CD4-positive, alpha-beta T cell (primary cell): ENCODE results near the gene IPCEF1. TPM values are rescaled to one million over a fixed set of nuclear protein-coding genes. Genes with fewer than 3 reads are reported as not detected.
A peak's percentile ranks its signal among the peaks of the same experiment; 100 is the strongest.

Experiments
- ATAC-seq: fragments of 200-7000 bp; cut with Tn5 transposase; one replicate; pipeline ENCODE4 v1.10.0; 2022; ENCODE audit warnings: mild to moderate bottlenecking; ENCODE audit not compliant: poor library complexity
- CTCF ChIA-PET: fragments of 350-600 bp; sonication (Branson Sonifier 250); formaldehyde crosslinking; loops from one replicate; lab custom pipeline; 2021; ENCODE audit warnings: antibody characterized with exemption, inconsistent platforms; lab: Charles Lee
- POLR2A ChIA-PET: fragments of 350-600 bp; sonication (Branson Sonifier 250); formaldehyde crosslinking; loops from one replicate; lab custom pipeline; 2021; ENCODE audit warnings: antibody characterized with exemption, inconsistent platforms; lab: Charles Lee
- DNase-seq, 14 experiments: peaks; one replicate each; pipeline ENCODE4 v3.0.0-alpha.2; 2013 to 2020; ENCODE audit warnings: mixed read lengths in 2 of 14
- H3K27ac ChIP-seq, 2 donors: one replicate each; pipeline versions ENCODE4 v1.5.1 to v1.7.0; 2013; ENCODE audit warnings: low read length in 2 of 2, low read depth in 1 of 2, mild to moderate bottlenecking in 1 of 2
- H3K27me3 ChIP-seq, 2 experiments: 1 replicate in 1 of 2; 2 replicates in 1 of 2; pipeline versions ENCODE4 v1.6.1 to v1.7.0; 2013; ENCODE audit warnings: low read length in 2 of 2, control low read depth in 1 of 2, mild to moderate bottlenecking in 1 of 2, moderate library complexity in 1 of 2; ENCODE audit not compliant: insufficient read depth in 2 of 2, control insufficient read depth in 1 of 2
- H3K36me3 ChIP-seq: one replicate; pipeline ENCODE4 v1.6.1; 2013; ENCODE audit warnings: low read length, control low read depth; ENCODE audit not compliant: insufficient read depth
- H3K4me1 ChIP-seq: one replicate; pipeline ENCODE4 v1.6.1; 2013; ENCODE audit warnings: low read length, control low read depth; ENCODE audit not compliant: insufficient read depth
- H3K4me3 ChIP-seq: one replicate; pipeline ENCODE4 v1.5.1; 2013; ENCODE audit warnings: mild to moderate bottlenecking, low read length, moderate library complexity
- H3K9me3 ChIP-seq, 2 experiments: 1 replicate in 1 of 2; 2 replicates in 1 of 2; pipeline versions ENCODE4 v1.6.1 to v1.7.0; 2013; ENCODE audit warnings: low read length in 2 of 2, mild to moderate bottlenecking in 2 of 2, control low read depth in 1 of 2, moderate library complexity in 1 of 2; ENCODE audit not compliant: control insufficient read depth in 1 of 2, insufficient read depth in 1 of 2
- H3K27ac Mint-ChIP-seq: one replicate; pipeline ENCODE4 v1.8.0; 2020; ENCODE audit warnings: mixed read lengths
- H3K27me3 Mint-ChIP-seq: one replicate; pipeline ENCODE4 v1.8.0; 2021; ENCODE audit warnings: mixed read lengths
- H3K36me3 Mint-ChIP-seq: one replicate; pipeline ENCODE4 v1.8.0; 2021; ENCODE audit warnings: low read depth, mixed read lengths
- H3K4me1 Mint-ChIP-seq: one replicate; pipeline ENCODE4 v1.8.0; 2021; ENCODE audit warnings: low read depth, mixed read lengths
- H3K4me3 Mint-ChIP-seq: one replicate; pipeline ENCODE4 v1.8.0; 2020; ENCODE audit warnings: mild to moderate bottlenecking, mixed read lengths
- H3K9me3 Mint-ChIP-seq: one replicate; pipeline ENCODE4 v1.8.0; 2020; ENCODE audit warnings: mixed read lengths
- intact Hi-C, 2 experiments: fragments of 100-400 bp; cut with DNase I in 1 of 2; cut with micrococcal nuclease in 1 of 2; formaldehyde crosslinking; loops; one replicate each; pipeline versions ENCODE4 v1.15.1 to v1.9.0; 2023 to 2025; cut with DNase I, micrococcal nuclease
- total RNA-seq, 174 experiments: library from RNA in 2 of 174; stranded (reverse) in 2 of 174; gene quantifications; one replicate each; pipeline ENCODE4 v1.2.3 and lab custom pipeline; 2021 to 2026
- TF ChIP-seq, protein P1 (sequence below): fragments of 200-600 bp; IDR thresholded peaks from one replicate; pipeline ENCODE4 v1.8.0; 2022; ENCODE audit warnings: antibody characterized with exemption, mild to moderate bottlenecking

IPCEF1 gene
- total RNA-seq, 2 experiments from 2014 or later: 92.4 to 96.8 TPM

DNA sequence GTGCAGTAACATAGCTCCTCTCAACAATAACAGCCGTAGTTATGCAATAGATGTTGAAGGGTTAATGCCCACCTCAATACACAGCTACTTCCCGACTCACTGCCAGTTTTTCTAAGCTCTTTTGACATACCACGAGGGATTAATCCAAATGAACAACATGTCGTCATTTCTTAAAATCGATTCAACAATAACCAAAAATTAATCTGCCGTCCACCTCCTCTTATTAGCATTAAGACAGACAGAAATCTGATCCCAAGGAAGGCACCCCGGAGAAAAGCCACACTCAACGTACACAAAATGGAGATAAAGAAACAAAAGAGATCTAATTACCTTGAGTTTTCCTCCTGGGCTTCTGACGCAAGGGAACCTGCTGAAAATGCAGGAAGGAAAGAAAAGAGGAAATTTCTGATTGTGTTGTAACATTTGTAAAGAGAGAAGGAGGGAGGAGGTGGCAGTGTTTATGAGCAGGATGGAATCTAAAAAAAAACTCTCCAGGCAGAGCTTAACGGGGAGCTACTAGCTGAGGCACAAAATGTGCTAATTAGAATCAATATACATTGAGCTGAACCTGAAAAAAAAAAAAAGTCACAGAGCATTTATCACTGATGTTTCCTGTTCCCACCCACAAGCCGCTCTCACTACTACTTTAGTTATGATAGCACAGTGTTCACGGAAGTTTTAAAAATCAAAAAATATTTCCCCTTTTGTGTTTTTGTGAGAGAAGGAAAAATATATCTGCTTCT, 109.3 kb downstream of the IPCEF1 start:
- DNase-seq (peak in 5 of 14 experiments; percentile 19 to 78 (median 63)), ATAC-seq (peak; percentile 54)
- H3K9me3 ChIP-seq: no peaks in the 10 kb centered on the region
- H3K4me1 Mint-ChIP-seq: peaks cover 94% of the 10 kb centered on the region
- peaks cover 19% of the 10 kb centered on the region for H3K36me3 ChIP-seq
- peaks cover 55% of the 10 kb centered on the region for H3K36me3 Mint-ChIP-seq
- no peaks in the 10 kb centered on the region for H3K27me3 Mint-ChIP-seq
- H3K4me1 ChIP-seq: peaks cover 42% of the 10 kb centered on the region
- peak overlapping the region; percentile 75 to 88 for H3K27ac ChIP-seq
- ChIA-PET CTCF (interaction anchor here (0.7 to 3.2 kb wide), 4 partner anchors 14 to 1067 kb away, joined by 3 to 17 read pairs (median 6); no protein-coding TSS in a partner anchor), POLR2A (interaction anchor here (0.6 to 4.8 kb wide), 18 partner anchors 8 to 90 kb away, joined by 3 to 43 read pairs (median 7); no protein-coding TSS in a partner anchor)
- TF ChIP-seq, protein P1, sequence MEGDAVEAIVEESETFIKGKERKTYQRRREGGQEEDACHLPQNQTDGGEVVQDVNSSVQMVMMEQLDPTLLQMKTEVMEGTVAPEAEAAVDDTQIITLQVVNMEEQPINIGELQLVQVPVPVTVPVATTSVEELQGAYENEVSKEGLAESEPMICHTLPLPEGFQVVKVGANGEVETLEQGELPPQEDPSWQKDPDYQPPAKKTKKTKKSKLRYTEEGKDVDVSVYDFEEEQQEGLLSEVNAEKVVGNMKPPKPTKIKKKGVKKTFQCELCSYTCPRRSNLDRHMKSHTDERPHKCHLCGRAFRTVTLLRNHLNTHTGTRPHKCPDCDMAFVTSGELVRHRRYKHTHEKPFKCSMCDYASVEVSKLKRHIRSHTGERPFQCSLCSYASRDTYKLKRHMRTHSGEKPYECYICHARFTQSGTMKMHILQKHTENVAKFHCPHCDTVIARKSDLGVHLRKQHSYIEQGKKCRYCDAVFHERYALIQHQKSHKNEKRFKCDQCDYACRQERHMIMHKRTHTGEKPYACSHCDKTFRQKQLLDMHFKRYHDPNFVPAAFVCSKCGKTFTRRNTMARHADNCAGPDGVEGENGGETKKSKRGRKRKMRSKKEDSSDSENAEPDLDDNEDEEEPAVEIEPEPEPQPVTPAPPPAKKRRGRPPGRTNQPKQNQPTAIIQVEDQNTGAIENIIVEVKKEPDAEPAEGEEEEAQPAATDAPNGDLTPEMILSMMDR: no peak
- peak overlapping the region; percentile 95 for H3K4me3 Mint-ChIP-seq
- intact Hi-C loops: loop anchor here in 1 of 2 experiments (1.0 to 2.0 kb wide), 2 partner anchors 9 to 30 kb away; no protein-coding TSS in a partner anchor
- H3K9me3 Mint-ChIP-seq: no peaks in the 10 kb centered on the region
- H3K27ac Mint-ChIP-seq: peak overlapping the region; percentile 93
- no peaks in the 10 kb centered on the region for H3K27me3 ChIP-seq
- H3K4me3 ChIP-seq: peak overlapping the region; percentile 72

DNA sequence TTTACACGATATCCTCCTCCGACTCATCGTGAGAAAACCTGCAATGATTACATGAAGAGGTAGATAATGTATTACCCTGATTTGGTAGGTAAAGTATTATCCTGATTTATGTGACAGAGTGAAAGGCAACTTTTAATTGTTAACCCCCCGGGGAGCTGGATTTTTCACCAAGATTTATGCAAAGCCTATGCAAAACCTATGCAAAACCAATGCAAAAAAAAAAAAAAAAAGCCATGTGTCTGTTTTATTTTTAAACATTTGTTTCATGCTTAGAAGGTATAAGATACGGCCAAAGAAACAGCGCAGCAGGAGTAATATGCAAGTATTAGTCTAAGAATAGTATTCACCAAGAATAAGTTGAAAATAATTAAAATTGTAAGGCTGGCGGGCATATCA, 109.9 kb downstream of the IPCEF1 start:
- Histone ChIP-seq H3K4me3 (peak overlapping the region; percentile 72), H3K36me3 (peaks cover 24% of the 10 kb centered on the region), H3K27ac (peak overlapping the region; percentile 75 to 88), H3K4me1 (peaks cover 46% of the 10 kb centered on the region), H3K9me3 (no peaks in the 10 kb centered on the region), H3K27me3 (no peaks in the 10 kb centered on the region)
- peak in 1 of 14 experiments; percentile 15 for DNase-seq
- no peak for ATAC-seq
- Mint-ChIP-seq H3K36me3 (peaks cover 60% of the 10 kb centered on the region), H3K27ac (peak overlapping the region; percentile 93), H3K27me3 (no peaks in the 10 kb centered on the region), H3K9me3 (no peaks in the 10 kb centered on the region), H3K4me1 (peaks cover 93% of the 10 kb centered on the region), H3K4me3 (peak overlapping the region; percentile 95)
- intact Hi-C loops: loop anchor here in 1 of 2 experiments (1.0 to 2.0 kb wide), 2 partner anchors 8 to 30 kb away; no protein-coding TSS in a partner anchor
- ChIA-PET CTCF (interaction anchor here (2.3 to 3.2 kb wide), 2 partner anchors 14 to 30 kb away, joined by 10 to 17 read pairs; no protein-coding TSS in a partner anchor), POLR2A (interaction anchor here (0.7 to 4.8 kb wide), 16 partner anchors 9 to 89 kb away, joined by 3 to 43 read pairs (median 9); no protein-coding TSS in a partner anchor)
- TF ChIP-seq, protein P1: no peak

DNA sequence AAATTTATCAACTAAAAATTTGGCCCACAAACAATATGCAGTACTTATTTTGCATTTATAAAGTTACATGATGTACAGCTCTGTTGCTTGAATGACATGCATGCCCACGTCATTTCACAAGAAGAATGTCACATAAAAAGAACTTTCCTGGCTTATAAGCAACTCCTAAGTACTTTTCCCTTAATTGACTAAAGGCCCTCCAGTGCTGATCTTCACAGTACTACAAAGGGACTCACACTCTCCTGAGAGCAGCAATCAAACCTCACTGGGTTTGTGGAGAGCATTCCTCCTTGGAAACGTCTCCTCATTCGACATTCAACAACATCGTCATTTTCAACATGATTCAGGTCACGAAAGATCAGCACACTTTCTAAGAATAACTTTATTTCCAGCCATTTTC, 111.1 kb downstream of the IPCEF1 start:
- DNase-seq: peak in 2 of 14 experiments; percentile 35 to 53

More for the DNA sequence above, 111.1 kb downstream of the IPCEF1 start:
- Histone ChIP-seq H3K27me3 (no peaks in the 10 kb centered on the region), H3K27ac (peak overlapping the region; percentile 75 to 88), H3K4me1 (peaks cover 46% of the 10 kb centered on the region), H3K9me3 (no peaks in the 10 kb centered on the region), H3K4me3 (peak overlapping the region; percentile 72), H3K36me3 (peaks cover 31% of the 10 kb centered on the region)
- POLR2A ChIA-PET: interaction anchor here (0.6 to 3.1 kb wide), 8 partner anchors 9 to 88 kb away, joined by 3 to 15 read pairs (median 6); no protein-coding TSS in a partner anchor
- peak overlapping the region; percentile 95 for H3K4me3 Mint-ChIP-seq
- peak; percentile 9 for ATAC-seq
- CTCF ChIA-PET: interaction anchor here (2.3 kb wide), 1 partner anchor 88 kb away, joined by 6 read pairs; no protein-coding TSS in a partner anchor
- H3K4me1 Mint-ChIP-seq: peaks cover 90% of the 10 kb centered on the region
- H3K27ac Mint-ChIP-seq: peak overlapping the region; percentile 93
- peaks cover 73% of the 10 kb centered on the region for H3K36me3 Mint-ChIP-seq
- H3K9me3 Mint-ChIP-seq: no peaks in the 10 kb centered on the region
- TF ChIP-seq, protein P1: no peak
- H3K27me3 Mint-ChIP-seq: no peaks in the 10 kb centered on the region
- intact Hi-C loops: loop anchor here in 1 of 2 experiments (2.0 kb wide), 1 partner anchor 15 kb away; no protein-coding TSS in a partner anchor
